Peyer's patch (tissue), 4 donors: ENCODE results near the gene GTF3A.

ENCODE experiments used
- POLR2A ChIP-seq, 2 donors: fragments of 450-650 bp; IDR thresholded peaks; one replicate each; pipeline ENCODE4 v1.5.1; 2017; ENCODE audit warnings: antibody characterized with exemption in 2 of 2, mild to moderate bottlenecking in 2 of 2, moderate library complexity in 2 of 2
- TF ChIP-seq, protein P1 (sequence below), 6 experiments: fragments of 450-650 bp in 4 of 6; fragments of 200-600 bp in 2 of 6; sonication (generic) in 1 of 6; IDR thresholded peaks; one replicate each; pipeline ENCODE4 v1.5.1; 2017 to 2019; ENCODE audit warnings: antibody characterized with exemption in 6 of 6, mild to moderate bottlenecking in 3 of 6, moderate library complexity in 1 of 6

DNA sequence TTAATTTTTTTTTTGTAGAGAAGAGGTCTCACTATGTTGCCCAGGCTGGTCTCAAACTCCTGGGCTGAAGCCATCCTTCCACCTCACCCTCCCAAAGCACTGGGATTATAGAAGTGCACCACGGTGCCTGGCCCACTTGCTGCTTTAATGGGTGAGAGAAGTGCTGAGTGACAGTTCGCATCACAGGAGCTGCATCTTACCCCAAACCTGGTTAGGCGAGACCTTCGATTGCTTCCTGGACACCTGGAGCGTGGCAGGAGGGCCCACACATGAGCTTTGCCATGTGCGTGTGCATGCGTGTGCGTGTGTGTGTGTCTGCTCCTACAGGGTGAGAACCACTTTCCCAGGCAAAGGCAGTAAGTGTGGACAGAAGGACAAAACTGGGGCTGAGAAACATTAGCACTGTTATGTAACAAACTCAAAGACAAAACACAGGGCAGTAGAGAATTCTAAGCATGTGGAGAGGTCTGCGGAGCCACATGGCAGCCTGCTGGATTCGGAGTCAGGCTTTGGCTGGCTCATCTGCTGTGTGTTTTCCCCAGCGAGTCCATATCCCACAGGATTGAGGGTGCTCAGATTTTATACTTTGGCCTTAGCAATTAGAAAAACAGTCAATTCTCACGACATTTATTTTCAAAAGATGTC lies 37.6 kb downstream of the GTF3A start:
- TF ChIP-seq, protein P1, sequence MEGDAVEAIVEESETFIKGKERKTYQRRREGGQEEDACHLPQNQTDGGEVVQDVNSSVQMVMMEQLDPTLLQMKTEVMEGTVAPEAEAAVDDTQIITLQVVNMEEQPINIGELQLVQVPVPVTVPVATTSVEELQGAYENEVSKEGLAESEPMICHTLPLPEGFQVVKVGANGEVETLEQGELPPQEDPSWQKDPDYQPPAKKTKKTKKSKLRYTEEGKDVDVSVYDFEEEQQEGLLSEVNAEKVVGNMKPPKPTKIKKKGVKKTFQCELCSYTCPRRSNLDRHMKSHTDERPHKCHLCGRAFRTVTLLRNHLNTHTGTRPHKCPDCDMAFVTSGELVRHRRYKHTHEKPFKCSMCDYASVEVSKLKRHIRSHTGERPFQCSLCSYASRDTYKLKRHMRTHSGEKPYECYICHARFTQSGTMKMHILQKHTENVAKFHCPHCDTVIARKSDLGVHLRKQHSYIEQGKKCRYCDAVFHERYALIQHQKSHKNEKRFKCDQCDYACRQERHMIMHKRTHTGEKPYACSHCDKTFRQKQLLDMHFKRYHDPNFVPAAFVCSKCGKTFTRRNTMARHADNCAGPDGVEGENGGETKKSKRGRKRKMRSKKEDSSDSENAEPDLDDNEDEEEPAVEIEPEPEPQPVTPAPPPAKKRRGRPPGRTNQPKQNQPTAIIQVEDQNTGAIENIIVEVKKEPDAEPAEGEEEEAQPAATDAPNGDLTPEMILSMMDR (IDR thresholded peaks at IDR 0.05), result no peak
- TF ChIP-seq POLR2A (IDR thresholded peaks at IDR 0.05), result no peak
